Uterus (tissue), 2 donors: Measurements from ENCODE around the gene SLC2A9.

ENCODE experiments used
- CTCF ChIP-seq, 4 experiments: fragments of 200-600 bp in 2 of 4; fragments of 450-650 bp in 2 of 4; sonication (generic) in 2 of 4; IDR thresholded peaks; one replicate each; pipeline ENCODE4 v1.5.1; 2016 to 2019; ENCODE audit warnings: antibody characterized with exemption in 4 of 4, mild to moderate bottlenecking in 2 of 4, moderate library complexity in 1 of 4
- POLR2A ChIP-seq, 2 donors: fragments of 450-650 bp; IDR thresholded peaks; one replicate each; pipeline ENCODE4 v1.6.1; 2016; ENCODE audit warnings: antibody characterized with exemption in 2 of 2, mild to moderate bottlenecking in 1 of 2, moderate library complexity in 1 of 2

GRCh38 chr4:9874385-9874784 lies 146.9 kb downstream of the SLC2A9 start:
- no peak for TF ChIP-seq CTCF (IDR thresholded peaks at IDR 0.05)
- TF ChIP-seq POLR2A (IDR thresholded peaks at IDR 0.05), result no peak
